Stimulated activated CD4-positive, alpha-beta T cell treated with anti-CD3 and anti-CD28 coated beads, Interleukin-1b, Interleukin-23, amount 100 ng/mL, for 24 hours (primary cell): Measurements from ENCODE around the gene CALM1.

Source experiments
- DNase-seq, 4 experiments: peaks; one replicate each; pipeline ENCODE4 v3.0.0-alpha.2; 2020; ENCODE audit warnings: low read depth in 4 of 4, low spot score in 1 of 4

The CALM1 gene

DNA sequence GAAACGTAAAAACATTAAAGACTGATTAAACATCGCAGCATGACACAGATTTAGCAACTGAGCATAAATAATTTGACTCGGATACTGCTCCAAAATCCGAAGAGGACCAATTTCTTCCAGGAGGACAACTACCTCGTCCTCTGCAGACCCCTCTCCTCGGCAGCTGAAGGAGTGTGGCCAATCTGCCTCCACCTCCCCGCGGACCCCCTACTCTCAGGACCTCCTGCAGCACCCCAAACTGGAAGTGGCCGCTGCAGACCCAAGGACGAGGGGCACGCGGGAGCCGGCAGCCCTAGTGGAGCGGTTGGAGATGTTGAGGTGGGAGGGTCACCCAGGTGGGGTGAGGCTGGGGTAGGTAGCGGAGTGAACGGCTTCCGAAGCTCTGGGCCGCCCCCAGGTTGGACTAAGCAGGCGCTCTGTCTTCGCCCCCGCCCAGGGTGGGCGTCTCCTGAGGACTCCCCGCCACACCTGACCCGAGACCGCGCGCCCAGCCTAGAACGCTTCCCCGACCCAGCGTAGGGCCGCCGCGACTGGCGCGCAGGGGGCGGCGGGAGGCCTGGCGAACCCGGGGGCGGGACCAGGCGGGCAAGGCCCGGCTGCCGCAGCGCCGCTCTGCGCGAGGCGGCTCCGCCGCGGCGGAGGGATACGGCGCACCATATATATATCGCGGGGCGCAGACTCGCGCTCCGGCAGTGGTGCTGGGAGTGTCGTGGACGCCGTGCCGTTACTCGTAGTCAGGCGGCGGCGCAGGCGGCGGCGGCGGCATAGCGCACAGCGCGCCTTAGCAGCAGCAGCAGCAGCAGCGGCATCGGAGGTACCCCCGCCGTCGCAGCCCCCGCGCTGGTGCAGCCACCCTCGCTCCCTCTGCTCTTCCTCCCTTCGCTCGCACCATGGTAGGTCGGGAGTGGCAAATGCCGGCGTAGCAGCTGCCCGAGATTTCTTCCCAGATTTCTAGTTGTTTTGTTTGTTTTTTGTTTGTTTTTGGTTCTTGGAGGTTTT lies at the start of gene CALM1:
CALM1 (plus strand) TSS at position 689 of the 999 bp plus-strand sequence; CDS start at position 891, 202 bp downstream.
- peak; percentile 91 to 96 (median 94) for DNase-seq

DNA sequence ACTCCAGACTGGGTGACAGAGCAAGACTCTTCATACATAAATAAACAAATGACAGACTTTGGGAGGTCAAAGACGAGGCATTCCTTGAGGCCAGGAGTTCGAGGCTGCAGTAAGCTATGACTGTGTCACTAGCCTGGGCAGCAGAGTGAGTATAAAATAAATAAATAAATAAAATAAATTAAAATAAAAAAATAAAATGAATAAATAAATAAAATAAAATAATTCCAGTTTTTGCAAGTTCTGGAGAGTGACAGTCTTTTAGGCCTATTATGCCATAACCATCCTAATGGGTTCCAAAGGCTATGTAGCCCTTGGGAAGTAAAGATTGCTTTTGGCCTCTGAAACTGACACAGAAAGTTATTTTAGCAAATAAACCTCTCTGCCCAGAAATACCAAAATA lies 48.6 kb upstream of the CALM1 start:
- DNase-seq = no peak

DNA sequence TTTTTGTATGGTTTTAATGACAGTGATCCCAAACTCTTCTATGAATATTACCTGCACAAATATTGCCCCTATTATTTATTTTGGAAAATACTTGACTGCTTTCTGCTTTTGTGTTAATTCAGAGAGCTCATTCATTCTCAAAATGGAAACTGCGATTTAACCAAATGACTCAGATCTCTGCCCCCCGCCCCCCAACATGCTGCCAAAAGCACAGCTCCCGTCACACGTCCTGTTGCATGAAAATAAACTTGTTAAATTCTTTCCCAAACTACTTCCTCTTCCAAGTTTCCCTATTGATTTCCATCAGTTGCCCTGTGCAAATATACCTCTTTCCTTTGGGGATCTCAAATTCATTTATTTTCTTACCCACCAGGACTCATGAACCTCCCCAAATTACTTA lies 47.1 kb upstream of the CALM1 start:
- DNase-seq = no peak

DNA sequence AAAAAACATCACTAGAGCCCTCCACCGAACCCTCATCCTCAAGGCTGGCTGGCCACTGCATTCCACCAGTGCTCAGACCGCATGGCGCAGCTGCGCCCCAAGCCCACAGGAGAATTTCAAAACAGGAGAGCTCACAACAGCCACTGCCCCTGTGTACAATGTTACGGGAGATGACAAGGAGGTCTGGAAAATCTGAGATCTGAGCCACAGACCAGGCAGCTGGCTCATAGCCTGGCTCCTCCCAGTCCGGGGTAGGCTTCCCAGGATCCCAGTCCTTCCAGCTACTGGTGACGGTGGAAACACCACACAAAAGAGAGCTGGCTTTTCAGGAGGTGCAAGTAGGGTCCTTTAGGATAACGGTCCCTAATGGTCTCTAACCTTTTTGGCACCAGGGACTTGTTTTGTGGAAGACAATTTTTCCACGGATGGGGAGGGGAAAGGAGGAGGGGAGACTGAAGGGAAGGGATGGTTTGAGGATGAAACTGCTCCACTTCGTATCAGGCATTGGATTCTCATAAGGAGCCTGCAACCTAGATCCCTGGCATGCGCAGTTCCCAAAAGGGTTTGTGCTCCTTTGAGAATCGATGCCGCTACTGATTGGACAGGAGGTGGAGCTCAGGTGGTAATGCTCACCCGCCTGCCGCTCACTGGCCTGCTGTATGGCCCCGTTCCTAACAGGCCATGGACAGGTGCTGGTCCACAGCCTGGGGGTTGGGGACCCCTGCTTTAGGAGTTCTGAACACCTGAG lies 42.1 kb upstream of the CALM1 start:
- DNase-seq = no peak

DNA sequence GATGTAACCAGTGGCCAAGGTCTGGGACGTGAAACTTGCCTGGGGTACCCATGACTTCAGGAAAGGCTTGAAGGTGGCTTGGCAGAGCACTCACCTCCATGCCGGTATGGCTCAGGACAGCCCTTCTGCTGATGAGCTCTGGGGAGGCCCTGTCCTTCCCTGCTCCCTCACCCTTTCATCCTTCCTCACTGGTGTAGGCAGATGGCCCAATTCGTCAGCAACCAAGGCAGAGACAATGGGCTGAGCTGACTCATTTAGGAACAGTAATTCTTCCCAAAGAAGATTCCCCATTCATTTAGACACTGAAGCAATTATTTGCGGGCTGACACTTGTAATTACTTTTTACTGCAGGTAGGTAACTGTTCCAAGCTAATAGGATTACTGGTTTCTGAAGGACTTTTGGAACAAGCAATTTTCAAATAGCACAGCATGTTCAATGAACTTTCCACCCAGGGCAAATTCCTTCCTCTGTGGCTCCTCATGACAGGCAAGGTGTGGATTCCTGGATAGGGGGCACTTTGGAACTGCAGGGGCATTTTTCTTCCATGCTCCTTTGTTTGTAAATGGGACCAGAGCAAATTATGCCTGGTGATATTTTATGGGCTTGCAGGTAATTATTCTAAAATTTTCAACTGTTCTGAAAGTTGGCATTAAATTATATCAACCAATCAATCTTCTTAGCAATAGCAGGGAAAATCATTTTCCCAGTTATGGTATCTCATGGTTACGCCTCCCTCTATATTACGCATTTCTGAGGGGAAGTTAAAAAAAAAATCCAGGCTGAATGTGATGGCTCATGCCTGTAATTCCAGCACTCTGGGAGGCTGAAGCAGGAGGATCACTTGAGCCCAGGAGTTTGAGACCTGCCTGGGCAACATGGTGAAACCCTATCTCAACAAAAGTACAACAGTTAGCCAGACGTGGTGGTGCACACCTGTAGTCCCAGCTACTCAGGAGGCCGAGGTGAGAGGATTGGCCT lies 41.0 kb upstream of the CALM1 start:
- DNase-seq = no peak

DNA sequence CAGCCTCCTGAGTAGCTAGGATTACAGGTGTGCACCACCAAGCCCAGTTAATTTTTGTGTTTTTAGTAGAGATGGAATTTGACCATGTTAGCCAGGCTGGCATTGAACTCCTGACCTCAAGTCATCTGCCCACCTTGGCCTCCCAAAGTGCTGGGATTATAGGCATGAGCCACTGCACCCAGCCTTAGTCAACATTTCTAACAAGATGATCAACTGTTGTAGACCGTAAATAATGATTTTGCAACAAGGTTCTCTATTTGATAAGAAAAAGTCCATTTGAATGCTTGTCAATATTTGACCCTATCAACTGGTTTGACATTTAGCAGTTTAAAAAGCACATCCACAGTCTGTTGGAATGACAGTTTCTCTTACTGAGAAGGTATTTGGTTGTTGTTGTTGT lies 39.9 kb upstream of the CALM1 start:
- no peak for DNase-seq

DNA sequence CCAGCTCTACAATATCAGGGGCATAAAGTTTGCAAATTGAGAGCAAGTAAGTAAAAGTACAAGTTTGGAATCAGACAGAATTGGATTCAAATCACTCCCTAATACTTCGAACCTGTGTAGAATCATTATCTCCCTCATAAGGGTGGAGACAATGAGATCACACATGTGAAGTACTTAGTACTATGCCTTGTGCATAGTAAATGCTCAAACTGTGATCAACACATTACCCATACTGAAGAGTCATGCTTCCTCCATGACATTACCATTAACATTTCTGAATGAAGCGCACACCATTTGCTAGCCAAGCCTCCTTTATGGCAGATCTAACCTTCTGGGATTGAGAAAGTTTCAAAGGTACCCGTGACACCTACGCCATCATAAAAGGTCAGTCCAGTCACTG lies 38.5 kb upstream of the CALM1 start:
- DNase-seq = no peak

DNA sequence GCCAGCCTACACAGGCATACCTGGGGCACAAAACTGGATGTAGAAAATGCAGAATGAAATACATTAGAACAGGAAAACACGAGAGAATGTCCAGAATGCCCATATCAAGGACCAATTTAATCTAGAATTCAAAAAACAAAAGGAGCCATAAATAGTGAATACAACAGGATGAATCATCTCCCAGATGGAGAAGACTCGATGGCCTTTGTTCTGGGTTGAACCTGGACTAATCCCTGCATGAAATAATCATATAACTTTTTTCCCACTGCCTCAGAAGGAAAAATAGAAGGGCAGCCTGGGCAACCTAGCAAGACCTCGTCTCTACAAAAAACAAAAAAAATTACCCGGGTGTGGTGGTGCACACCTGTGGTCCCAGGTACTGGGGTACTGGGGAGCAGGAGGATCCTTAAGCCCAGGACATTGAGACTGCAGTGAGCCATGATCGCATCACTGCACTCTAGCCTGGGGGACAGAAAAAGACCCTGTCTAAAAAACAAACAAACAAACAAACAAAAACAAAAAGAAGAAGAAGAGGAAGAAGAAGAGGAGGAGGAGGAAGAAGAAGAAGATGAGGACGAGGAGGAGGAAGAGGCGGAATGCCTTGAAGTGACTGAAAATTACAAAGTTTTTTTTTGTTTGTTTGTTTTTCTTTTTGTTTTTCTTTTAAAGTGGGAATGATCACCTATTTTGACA lies 34.8 kb upstream of the CALM1 start:
- no peak for DNase-seq

DNA sequence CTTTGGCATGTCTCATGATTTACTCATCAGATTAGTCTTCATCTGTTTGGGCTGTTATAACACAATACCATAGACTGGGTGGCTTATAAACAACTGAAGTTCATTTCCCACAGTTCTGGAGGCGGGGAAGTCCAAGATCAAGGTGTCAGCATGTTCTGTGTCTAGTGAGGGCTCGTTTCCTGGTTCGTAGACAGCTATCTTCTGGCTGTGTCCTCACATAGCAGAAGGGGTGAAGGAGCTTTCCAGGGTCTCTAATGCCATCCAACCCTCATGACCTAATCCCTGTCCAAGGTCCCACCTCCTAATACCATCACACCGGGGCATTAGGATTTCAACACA lies 34.3 kb upstream of the CALM1 start:
- DNase-seq = no peak

DNA sequence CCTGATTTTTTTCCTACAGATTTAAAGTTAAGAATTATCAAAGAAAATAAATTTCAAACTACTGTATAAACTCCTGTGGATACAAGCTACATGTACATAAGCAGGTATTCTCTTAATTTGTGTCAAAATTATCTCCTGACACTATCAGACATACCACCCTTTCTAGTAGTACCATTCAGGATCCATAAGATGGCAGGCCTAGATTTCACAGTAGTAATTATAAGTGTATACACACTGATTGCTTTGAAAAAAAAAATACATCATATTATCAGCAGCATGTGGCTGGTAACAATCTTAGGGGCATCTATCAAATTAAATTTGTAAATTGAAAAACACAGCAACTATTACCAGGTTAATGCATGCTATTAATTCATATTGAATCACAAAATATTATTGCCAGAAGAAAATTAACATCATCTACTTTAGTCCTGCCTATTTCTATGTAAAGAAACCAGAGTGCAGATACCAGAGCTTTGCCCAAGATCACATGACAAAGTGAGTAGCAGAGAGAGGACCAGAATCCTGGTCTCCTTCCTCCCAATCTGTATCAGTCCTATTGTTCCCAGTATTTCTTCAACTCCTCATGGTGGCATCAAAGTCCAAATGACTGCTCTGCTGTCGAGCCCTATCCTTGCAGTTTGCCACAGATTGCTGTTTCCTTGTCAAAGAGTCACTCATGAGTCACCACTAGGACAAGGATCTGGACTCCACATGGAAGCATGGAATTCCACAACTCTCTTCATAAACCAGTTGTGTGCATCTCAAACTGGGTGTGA lies 27.7 kb upstream of the CALM1 start:
- DNase-seq = no peak

DNA sequence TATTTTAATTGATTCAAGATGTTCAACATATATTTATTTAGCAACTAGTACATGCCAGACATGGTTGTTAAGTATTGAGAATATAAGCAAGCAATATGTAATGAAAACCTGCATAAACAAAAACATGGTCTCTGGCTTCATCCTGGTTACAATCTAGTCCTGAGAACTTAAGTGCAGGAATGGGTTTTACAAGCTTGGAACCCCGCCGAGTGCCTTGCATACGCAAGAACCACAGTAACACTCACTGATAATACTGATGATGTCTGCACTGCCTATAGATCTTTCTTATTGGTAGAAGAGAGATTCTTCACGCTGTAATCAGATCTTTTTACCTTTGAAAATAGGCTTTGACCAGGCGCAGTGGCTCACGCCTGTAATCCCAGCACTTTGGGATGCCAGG lies 22.9 kb upstream of the CALM1 start:
- DNase-seq = no peak

DNA sequence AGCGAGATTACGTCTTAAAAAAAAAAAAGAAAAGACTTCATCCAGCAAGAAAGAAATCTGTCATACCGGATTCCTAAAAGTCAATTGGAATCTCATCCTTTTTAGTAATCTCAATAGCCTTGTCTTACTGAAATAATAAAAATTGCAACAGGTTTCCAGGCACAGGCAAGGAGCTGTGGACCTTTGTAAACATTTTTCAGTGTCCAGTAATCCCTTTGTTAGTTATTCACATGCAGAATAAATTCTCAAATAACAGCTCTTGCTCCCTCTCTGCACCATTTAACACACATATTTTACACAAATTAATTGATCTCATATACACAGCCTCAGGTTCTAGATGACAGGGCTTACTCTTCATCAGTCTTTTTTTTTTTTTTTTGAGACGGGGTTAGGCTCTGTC lies 22.0 kb upstream of the CALM1 start:
- no peak for DNase-seq

DNA sequence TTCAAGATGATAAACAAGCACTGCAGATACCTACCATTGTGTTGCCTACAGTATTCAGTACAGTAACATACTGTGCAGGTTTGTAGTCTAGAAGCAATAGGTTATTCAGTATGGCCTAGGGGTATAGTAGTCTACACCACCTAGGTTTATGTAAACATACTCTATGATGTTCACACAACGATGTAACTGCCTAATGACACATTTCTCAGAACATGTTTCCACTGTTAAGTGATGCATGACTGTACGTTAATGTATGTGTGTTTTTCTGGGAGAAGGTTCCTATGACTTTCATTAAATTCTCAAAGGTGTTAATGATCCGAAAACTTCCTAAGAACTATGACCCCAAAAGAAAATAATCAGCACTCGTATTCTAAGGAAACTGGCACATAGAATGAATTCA lies 20.9 kb upstream of the CALM1 start:
- DNase-seq = no peak

DNA sequence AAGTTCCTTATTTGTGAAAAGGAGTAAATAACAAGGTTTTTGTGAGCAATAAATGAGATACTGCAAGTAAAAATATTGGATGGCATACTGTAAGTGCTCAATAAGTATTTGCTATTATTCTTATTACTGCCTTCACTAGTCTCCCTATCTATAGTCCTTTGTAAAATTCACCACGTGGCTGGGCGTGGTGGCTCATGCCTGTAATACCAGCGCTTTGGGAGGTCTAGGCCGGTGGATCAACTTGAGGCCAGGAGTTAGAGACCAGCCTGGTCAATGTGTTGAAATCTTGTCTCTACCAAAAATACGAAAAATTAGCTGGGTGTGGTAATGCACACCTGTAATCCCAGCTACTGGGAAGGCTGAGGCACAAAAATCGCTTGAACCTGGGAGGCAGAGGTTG lies 18.6 kb upstream of the CALM1 start:
- DNase-seq = no peak

DNA sequence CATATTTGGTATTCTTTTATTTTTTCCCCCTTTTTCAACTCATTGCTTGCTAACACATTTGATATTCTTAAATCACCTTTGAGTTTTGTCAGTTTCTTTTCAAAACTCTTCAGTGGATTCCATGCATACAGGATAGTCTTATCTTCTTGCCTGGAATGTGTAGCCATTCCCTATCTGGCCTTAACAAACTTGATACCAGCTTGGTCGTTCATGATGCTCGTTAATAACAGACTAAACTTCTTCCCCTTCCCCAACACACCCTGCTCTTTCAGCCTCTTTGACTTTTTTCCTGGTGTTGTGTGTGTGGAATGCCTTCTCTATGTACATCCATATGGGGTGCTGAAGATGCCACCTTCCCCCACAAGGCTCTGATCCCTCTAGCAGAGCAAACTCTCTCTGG lies 17.7 kb upstream of the CALM1 start:
- no peak for DNase-seq

DNA sequence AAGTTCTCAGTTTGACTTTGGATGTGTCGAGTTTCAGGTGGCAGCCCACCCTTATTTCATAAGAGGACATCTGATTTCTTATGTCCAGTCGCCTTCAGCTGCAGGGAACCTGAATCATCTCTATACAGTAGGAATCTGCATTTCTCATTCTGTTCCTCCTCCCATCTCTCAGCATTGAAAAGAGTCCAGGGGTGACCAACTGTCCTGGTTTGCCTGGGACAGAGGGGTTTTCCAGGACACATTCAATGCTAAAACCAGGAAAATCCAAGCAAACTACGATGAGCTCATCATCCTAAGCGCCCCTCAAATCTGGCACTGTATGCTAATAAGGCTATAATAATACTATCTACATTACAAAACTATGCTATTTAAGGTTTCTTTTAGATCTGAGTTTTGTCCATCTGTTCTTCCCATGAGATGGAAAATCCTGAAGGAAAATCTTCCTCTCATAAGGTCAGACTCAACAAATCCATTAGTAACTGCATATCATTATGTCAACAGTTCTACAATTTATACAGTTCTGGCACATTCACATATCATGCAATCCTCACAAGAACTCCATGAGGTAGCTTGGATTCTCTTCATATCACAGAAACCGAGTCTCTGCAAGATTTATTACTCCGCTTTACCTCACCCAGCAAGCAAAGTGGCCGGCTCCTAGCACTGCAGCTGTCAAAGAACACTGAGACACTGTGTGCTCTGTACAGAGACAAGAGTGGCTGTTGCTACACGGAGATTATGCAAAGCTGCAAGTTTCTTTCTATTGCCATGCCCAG lies 15.6 kb upstream of the CALM1 start:
- no peak for DNase-seq

DNA sequence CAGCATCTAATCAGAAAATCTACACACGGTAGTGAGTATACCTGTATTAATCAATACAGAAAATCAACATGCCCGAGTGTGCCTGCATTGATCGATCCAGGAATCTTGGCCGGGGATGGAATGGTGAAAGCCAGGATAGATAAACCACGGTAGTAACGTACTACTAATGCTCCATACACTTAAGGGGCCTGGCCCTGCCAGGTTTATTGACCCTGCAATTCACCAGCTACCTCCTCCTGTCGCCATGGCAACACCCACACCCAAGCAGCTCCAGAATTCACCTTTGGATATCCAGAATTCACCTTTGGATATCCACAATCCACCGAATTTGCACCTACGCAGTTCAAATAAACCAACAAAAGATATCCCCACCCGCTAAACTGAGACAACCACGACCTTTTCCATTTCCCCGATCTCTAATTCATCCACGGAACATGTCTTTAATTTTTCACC lies 14.8 kb upstream of the CALM1 start:
- DNase-seq = no peak

DNA sequence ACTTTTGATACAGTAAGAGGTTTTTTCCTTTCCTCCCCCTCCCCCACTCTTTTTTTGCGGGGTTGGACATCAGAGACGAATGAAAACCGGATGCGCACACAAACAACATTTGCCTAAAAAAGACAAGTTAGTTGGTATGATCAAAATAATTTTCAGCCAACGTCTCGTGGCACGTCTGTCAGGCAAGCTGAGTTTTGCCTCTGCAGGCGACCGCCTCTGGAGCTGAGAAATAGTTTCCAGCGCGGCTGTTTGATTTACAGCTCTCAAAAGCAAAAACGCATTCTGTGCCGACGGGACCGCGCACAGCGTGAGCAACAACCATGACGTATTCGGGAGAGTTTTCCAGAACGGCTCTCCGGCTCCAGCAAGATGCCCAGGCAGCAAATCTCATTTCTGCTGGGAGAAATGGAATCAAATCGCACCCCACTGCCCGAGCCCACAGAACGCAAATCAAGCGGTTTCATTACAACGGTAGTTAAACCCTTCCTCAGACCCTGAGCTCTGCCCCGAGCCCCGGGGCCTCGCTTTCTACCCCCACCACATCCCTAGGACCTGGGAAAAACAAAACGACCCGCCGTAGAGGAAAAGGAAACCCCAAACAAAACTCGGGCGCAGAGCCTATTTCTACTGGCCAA lies 14.2 kb upstream of the CALM1 start:
- DNase-seq = peak in 3 of 4 experiments; percentile 44 to 49 (median 44)
